ENCODE data around the gene COQ8A.
"Not testable (repeated sequence)": the region's sequence is repeated elsewhere in the genome, so short reads cannot be mapped to it uniquely, and the experiment has no call there.

The COQ8A gene

DNA sequence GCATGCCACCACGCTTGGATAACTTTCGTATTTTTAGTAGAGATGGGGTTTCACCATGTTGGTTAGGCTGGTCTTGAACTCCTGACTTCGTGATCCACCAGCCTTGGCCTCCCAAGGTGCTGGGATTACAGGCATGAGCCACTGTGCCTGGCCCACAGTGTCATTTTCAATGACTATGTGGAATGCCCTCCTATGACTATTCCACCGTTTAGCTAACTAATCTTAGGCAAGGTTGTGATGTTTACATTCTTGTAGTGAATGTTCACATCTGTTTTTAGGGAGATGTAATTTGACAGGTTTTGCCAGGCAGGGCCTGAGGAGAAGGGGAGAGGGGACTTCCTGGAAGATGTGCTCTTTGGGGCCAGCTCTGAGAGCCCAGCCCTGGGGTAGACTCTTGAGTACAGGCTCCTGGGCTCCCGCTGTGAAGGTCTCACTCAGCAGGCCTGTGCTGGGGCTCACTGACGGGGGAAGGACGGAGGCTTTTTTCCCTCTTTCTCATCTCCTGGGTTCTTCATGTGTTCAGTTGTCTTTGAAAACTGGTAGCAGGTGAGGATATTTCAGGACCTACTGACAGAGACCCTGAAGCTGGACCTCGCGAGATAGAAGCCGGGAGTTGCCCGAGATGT is 13.2 kb downstream of the COQ8A start:
- Histone ChIP-seq H3K27me3 (ENCODE audit: low read depth, low read length) (no peaks in the 10 kb centered on the region), H3K4me3 (ENCODE audit: low read depth in 1 of 2, low read length in 2 of 2) (no peak overlapping the region), H3K27ac (ENCODE audit: low read length) (no peak overlapping the region), H3K36me3 (ENCODE audit: control insufficient read depth in 1 of 2, insufficient read depth in 2 of 2, low read length in 2 of 2) (no peaks in the 10 kb centered on the region), H3K4me1 (ENCODE audit: control insufficient read depth in 1 of 2, insufficient read depth in 2 of 2, low read length in 2 of 2) (peaks cover 0 to 4% of the 10 kb centered on the region in 2 donors), H3K9me3 (ENCODE audit: control insufficient read depth in 1 of 2, low read length in 2 of 2) (no peaks in the 10 kb centered on the region)

DNA sequence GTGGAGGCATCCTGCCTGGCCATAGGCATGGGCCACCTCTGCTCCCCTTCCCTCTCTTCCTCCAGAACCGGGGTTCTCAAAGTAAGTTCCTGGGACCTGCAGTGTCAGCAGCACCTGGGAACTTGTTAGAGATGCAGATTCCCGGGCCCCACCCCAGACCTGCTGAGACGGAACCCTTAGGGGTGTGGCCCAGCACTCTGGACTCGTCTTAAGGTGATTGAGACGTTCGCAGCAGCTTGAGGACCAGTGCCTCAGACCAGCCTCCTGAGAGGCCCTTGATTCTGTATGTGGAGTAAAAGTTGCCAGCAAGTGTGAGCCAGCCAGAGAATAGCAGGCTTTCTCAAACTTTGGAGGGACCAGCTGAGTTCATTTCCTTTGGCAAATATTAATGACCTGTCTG is 14.2 kb downstream of the COQ8A start:
- H3K27me3 ChIP-seq (ENCODE audit: low read depth, low read length): no peaks in the 10 kb centered on the region
- peaks cover 0 to 4% of the 10 kb centered on the region in 2 donors for H3K4me1 ChIP-seq (ENCODE audit: control insufficient read depth in 1 of 2, insufficient read depth in 2 of 2, low read length in 2 of 2)
- no peaks in the 10 kb centered on the region for H3K9me3 ChIP-seq (ENCODE audit: control insufficient read depth in 1 of 2, low read length in 2 of 2)
- H3K4me3 ChIP-seq (ENCODE audit: low read depth in 1 of 2, low read length in 2 of 2): no peak overlapping the region
- no peaks in the 10 kb centered on the region for H3K36me3 ChIP-seq (ENCODE audit: control insufficient read depth in 1 of 2, insufficient read depth in 2 of 2, low read length in 2 of 2)
- H3K27ac ChIP-seq (ENCODE audit: low read length): no peak overlapping the region

DNA sequence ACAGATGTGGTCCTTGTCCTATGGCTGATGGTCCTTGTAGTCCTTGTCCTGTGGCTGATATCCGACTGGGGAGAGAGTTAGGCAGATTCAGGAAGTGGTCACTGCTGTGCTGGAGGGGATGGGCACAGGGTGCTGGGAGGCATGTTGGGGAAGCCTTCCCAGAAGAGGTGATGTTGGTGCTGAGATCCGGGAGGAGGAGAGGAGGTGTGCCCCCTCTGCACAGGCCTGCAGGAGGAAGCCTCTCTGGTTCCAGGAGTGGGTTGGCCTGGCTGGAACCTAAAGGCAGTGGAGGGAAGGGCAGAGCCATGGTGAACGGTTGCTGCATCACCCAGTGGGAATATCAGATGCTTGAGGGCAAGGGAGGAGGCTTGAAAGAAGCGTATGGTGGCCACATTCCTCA is 14.7 kb downstream of the COQ8A start:
- H3K9me3 ChIP-seq (ENCODE audit: control insufficient read depth in 1 of 2, low read length in 2 of 2): no peaks in the 10 kb centered on the region

DNA sequence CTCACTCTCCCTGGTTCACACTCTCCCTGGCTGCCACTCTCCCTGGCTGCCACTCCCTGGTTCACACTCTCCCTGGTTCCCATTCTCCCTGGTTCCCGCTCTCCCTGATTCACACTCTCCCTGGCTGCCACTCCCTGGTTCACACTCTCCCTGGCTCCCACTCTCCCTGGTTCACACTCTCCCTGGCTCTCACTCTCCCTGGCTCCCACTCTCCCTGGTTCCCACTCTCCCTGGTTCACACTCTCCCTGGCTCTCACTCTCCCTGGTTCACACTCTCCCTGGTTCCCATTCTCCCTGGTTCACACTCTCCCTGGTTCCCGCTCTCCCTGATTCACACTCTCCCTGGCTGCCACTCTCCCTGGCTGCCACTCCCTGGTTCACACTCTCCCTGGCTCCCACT is 15.8 kb downstream of the COQ8A start:
- not testable (repeated sequence) for H3K27me3 ChIP-seq (ENCODE audit: low read depth, low read length); H3K4me3 ChIP-seq (ENCODE audit: low read depth in 1 of 2, low read length in 2 of 2); H3K4me1 ChIP-seq (ENCODE audit: control insufficient read depth in 1 of 2, insufficient read depth in 2 of 2, low read length in 2 of 2); H3K36me3 ChIP-seq (ENCODE audit: control insufficient read depth in 1 of 2, insufficient read depth in 2 of 2, low read length in 2 of 2); H3K9me3 ChIP-seq (ENCODE audit: control insufficient read depth in 1 of 2, low read length in 2 of 2); H3K27ac ChIP-seq (ENCODE audit: low read length)

More for the DNA sequence above, 14.7 kb downstream of the COQ8A start:
- Histone ChIP-seq H3K36me3 (ENCODE audit: control insufficient read depth in 1 of 2, insufficient read depth in 2 of 2, low read length in 2 of 2) (no peaks in the 10 kb centered on the region), H3K4me3 (ENCODE audit: low read depth in 1 of 2, low read length in 2 of 2) (no peak overlapping the region), H3K27ac (ENCODE audit: low read length) (no peak overlapping the region), H3K27me3 (ENCODE audit: low read depth, low read length) (no peaks in the 10 kb centered on the region), H3K4me1 (ENCODE audit: control insufficient read depth in 1 of 2, insufficient read depth in 2 of 2, low read length in 2 of 2) (peaks cover 0 to 4% of the 10 kb centered on the region in 2 donors)

DNA sequence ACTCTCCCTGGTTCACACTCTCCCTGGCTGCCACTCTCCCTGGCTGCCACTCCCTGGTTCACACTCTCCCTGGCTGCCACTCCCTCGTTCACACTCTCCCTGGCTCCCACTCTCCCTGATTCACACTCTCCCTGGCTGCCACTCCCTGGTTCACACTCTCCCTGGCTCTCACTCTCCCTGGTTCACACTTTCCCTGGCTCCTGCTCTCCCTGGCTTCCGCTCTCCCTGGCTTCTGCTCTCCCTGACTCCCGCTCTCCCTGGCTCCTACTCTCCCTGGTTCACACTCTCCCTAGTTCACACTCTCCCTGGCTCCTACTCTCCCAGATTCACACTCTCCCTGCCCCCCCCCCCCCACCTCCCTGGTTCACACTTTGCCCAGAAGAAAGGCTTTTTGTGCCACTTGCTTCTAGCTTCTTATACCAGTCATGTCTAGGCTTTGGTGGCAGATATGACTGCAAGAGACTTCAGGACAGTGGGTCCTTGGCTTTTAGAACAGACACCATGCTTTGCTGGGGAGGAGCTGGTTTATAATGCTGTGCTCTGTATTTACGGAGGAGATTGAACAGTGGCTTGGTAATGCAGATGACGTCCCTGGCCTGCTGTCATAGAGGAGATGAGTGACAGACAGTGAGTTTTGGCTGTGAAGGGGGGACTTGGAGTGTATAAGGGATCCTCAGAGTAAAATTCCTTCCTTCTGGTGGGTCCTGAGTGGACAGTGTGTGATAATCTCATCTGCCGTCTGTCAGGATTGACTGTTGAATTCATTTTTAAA is 17.0 kb downstream of the COQ8A start:
- Histone ChIP-seq H3K36me3 (ENCODE audit: control insufficient read depth in 1 of 2, insufficient read depth in 2 of 2, low read length in 2 of 2) (no peaks in the 10 kb centered on the region), H3K9me3 (ENCODE audit: control insufficient read depth in 1 of 2, low read length in 2 of 2) (no peaks in the 10 kb centered on the region), H3K27me3 (ENCODE audit: low read depth, low read length) (no peaks in the 10 kb centered on the region), H3K4me1 (ENCODE audit: control insufficient read depth in 1 of 2, insufficient read depth in 2 of 2, low read length in 2 of 2) (no peaks in the 10 kb centered on the region), H3K27ac (ENCODE audit: low read length) (no peak overlapping the region), H3K4me3 (ENCODE audit: low read depth in 1 of 2, low read length in 2 of 2) (no peak overlapping the region)

DNA sequence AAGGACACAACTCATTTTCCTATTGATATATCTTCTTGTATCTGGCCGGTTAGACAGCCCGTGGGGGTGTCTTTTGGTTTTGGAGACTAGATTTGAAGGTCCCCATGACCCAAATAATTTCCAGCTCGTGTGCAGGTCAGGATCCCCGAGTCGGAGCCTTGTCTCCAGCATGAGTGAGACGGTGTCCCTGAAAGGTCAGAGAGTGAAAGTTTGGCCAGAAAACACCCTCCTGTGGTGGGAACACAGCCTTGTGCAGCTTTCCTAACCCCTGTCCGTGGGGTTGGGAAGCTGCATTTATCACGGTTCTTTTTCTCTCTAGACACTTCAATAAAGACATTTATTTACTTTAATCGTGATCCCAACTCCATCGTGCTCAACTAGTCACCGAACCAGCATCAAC is 17.6 kb downstream of the COQ8A start:
- no peaks in the 10 kb centered on the region for H3K4me1 ChIP-seq (ENCODE audit: control insufficient read depth in 1 of 2, insufficient read depth in 2 of 2, low read length in 2 of 2)

DNA sequence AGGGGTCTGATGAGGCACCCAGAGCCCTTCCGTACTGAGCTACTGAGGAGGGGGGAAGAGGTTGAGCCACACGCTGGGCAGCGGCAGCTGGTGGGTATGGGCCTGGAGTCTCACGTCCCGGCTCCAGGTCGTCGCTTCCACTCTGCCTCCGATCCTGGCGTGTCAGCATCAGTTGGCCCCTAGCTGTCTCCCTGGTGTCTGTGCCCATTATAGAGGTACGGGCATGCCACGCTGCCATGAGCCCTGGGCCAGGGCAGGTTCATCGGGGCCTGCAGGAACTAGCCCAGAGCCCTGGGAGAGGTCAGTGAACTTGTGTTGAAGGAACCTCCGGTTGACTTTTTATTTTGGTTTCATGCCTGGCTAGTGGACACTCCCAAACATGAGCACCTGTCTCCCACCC is 18.2 kb downstream of the COQ8A start:
- H3K9me3 ChIP-seq (ENCODE audit: control insufficient read depth in 1 of 2, low read length in 2 of 2): no peaks in the 10 kb centered on the region
- no peaks in the 10 kb centered on the region for H3K36me3 ChIP-seq (ENCODE audit: control insufficient read depth in 1 of 2, insufficient read depth in 2 of 2, low read length in 2 of 2)
- no peaks in the 10 kb centered on the region for H3K4me1 ChIP-seq (ENCODE audit: control insufficient read depth in 1 of 2, insufficient read depth in 2 of 2, low read length in 2 of 2)
- H3K27me3 ChIP-seq (ENCODE audit: low read depth, low read length): no peaks in the 10 kb centered on the region
- H3K4me3 ChIP-seq (ENCODE audit: low read depth in 1 of 2, low read length in 2 of 2): no peak overlapping the region
- H3K27ac ChIP-seq (ENCODE audit: low read length): no peak overlapping the region

More for the DNA sequence above, 17.6 kb downstream of the COQ8A start:
- Histone ChIP-seq H3K4me3 (ENCODE audit: low read depth in 1 of 2, low read length in 2 of 2) (no peak overlapping the region), H3K36me3 (ENCODE audit: control insufficient read depth in 1 of 2, insufficient read depth in 2 of 2, low read length in 2 of 2) (no peaks in the 10 kb centered on the region), H3K27me3 (ENCODE audit: low read depth, low read length) (no peaks in the 10 kb centered on the region), H3K9me3 (ENCODE audit: control insufficient read depth in 1 of 2, low read length in 2 of 2) (no peaks in the 10 kb centered on the region), H3K27ac (ENCODE audit: low read length) (no peak overlapping the region)

DNA sequence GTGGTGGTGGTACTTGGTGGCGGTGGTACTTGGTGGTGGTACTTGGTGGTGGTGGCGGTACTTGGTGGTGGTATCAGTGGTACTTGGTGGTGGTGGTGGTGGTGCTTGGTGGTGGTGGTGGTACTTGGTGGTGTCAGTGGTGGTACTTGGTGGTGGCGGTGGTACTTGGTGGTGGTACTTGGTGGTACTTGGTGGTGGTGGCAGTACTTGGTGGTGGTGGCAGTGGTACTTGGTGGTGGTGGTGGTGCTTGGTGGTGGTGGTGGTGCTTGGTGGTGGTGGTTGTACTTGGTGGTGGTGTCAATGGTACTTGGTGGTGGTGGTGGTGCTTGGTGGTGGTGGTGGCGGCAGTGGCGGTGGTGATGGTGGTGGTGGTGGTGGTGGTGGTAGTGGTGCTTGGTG is 20.2 kb downstream of the COQ8A start:
- Histone ChIP-seq H3K27ac (ENCODE audit: low read length) (no peak overlapping the region), H3K36me3 (ENCODE audit: control insufficient read depth in 1 of 2, insufficient read depth in 2 of 2, low read length in 2 of 2) (peaks cover 4 to 5% of the 10 kb centered on the region in 2 donors), H3K4me1 (ENCODE audit: control insufficient read depth in 1 of 2, insufficient read depth in 2 of 2, low read length in 2 of 2) (no peaks in the 10 kb centered on the region), H3K4me3 (ENCODE audit: low read depth in 1 of 2, low read length in 2 of 2) (no peak overlapping the region), H3K27me3 (ENCODE audit: low read depth, low read length) (no peaks in the 10 kb centered on the region), H3K9me3 (ENCODE audit: control insufficient read depth in 1 of 2, low read length in 2 of 2) (no peaks in the 10 kb centered on the region)

DNA sequence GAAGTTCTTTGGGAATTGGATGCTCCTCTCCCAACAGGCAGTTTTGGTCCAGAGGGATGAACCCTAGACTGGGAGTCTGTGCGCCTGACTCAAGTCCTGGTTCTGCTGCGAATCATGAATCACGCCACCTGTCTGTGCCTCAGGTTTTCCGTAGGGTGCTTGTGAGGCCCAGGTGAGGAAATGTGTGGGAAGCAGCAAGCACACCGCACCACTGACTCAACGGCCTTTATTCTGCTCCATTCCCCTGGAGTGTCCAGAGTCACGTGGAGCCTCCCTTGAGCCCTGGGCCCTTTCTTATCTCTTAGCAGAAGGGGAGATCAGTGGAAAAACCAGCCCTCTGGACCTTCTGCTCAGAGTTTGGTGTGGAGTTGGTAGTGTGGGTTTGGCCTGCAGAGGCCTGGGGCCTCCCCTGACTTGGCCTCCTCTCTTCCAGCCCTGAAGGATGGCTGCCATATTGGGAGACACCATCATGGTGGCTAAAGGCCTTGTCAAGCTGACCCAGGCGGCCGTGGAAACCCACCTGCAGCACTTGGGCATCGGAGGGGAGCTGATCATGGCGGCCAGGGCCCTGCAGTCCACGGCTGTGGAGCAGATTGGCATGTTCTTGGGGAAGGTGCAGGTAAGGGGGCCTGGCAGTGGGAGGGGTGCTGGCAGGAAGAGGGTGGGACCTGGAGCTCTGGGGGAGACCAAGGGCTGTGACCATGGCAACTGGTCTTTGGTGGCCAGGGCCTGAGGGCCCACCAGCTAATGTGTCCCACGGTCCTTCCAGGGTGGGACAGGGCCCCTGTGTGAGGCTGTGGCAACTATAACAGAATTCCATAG is 21.1 kb downstream of the COQ8A start:
- Histone ChIP-seq H3K4me1 (ENCODE audit: control insufficient read depth in 1 of 2, insufficient read depth in 2 of 2, low read length in 2 of 2) (no peaks in the 10 kb centered on the region), H3K4me3 (ENCODE audit: low read depth in 1 of 2, low read length in 2 of 2) (no peak overlapping the region), H3K27ac (ENCODE audit: low read length) (no peak overlapping the region), H3K36me3 (ENCODE audit: control insufficient read depth in 1 of 2, insufficient read depth in 2 of 2, low read length in 2 of 2) (peaks cover 13 to 14% of the 10 kb centered on the region in 2 donors), H3K9me3 (ENCODE audit: control insufficient read depth in 1 of 2, low read length in 2 of 2) (no peaks in the 10 kb centered on the region), H3K27me3 (ENCODE audit: low read depth, low read length) (no peaks in the 10 kb centered on the region)

DNA sequence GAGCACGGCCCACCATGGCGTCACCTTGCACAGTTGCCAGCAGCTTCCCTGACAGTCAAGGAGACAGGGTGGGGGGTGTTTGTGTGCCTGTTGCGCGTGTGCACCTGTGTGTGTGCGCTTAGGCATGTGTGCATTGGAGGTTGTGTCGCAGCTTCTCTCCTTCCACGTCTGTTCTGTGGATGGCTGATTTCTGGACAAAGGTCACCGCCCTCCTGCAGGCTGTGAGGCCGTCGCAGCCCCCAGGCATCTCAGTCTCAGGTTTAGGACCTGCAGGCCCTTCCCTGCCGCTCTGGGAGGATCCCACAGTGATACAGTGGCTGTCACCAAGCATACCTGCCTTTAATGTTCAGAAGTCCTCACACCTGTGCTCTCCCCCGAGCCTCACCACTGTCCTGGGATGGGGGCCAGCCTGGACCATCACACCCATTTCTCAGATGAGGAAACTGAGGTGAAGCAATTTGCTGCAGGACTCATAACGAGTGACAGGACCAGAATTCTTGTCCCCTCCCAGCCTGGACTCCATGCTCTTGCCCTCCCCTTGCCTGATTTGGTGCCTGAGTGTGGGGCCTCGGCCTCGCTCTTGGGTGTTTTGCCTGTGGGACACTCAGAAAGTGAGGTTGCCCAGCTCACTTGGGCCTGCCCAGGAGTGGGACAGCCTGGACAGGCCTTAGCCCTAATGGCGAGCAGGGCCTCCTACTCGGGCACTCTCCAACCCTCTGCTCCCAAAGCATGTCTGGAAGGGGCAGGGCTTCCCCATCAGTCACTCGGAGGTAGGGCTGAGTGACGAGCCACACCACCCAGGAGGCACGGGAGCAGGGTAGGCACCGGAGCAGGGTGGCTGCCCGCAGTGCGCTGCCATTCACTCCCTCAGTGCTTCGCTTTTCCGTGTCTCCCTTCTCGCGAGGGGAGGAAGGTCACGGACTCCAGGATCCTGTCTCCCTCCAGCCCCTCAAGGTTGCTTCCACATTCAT is 22.6 kb downstream of the COQ8A start:
- Histone ChIP-seq H3K27ac (ENCODE audit: low read length) (no peak overlapping the region), H3K4me1 (ENCODE audit: control insufficient read depth in 1 of 2, insufficient read depth in 2 of 2, low read length in 2 of 2) (peaks cover 0 to 5% of the 10 kb centered on the region in 2 donors), H3K9me3 (ENCODE audit: control insufficient read depth in 1 of 2, low read length in 2 of 2) (no peaks in the 10 kb centered on the region), H3K27me3 (ENCODE audit: low read depth, low read length) (no peaks in the 10 kb centered on the region), H3K4me3 (ENCODE audit: low read depth in 1 of 2, low read length in 2 of 2) (no peak overlapping the region), H3K36me3 (ENCODE audit: control insufficient read depth in 1 of 2, insufficient read depth in 2 of 2, low read length in 2 of 2) (peaks cover 14 to 17% of the 10 kb centered on the region in 2 donors)
